ENCODE data around the gene RNF213. TPM values are rescaled to one million over a fixed set of nuclear protein-coding genes. Genes with fewer than 3 reads are reported as not detected.

The RNF213 gene
- total and polyA plus RNA-seq, 2 of the 8 experiments (the other 6 are each of a cell fraction or from before 2014, with no cell fraction given) = 33.8 to 62.8 TPM

DNA sequence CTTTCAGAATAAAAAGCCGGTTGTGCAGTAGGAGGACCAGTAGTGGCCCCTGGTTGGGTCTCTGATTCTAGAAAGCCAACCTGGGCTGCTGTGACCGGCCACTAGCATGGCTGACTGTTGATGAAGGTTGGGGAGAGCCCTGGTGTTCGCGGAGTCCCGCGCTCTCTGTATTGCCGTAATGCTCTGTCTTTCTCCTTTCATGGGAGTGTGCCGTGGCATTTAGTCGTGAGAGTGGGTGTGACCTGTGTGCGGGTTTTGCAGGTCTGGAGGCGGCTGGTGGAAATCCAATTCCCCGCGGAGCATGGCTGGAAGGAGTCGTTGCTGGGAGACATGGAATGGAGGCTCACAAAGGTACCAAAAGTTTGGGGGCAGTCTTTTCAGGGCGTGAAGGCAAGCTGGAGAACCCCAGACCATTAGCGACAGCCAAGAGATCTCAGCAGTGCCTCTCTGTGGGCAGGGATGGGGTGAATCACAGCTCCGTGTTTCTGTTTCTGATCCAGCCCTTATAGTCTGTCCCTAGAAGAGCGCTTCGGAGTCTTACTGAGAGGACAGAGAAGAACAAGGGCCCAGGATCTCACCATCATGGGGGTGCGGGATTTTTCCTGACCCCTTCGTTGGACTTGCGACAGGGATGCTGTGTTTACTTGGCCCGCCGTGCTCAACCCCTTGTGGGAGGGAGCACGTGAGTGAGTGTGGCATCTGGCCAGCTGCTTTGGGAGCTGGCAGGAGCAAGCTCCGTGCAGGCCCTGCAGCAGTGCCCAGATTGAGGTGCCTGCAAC, 56.5 kb downstream of the RNF213 start:
- Histone ChIP-seq H3K9me3 (ENCODE audit: insufficient read depth in 2 of 2, low read depth in 1 of 2, low read length in 1 of 2) (peaks cover 9% of the 10 kb centered on the region in 2 experiments; a peak in 2 of 4 replicates), H3K14ac (ENCODE audit: insufficient read length) (no peak overlapping the region), H2AFZ (ENCODE audit: low read length) (no peak overlapping the region), H4K20me1 (replicated peaks in 1 of 2; ENCODE audit: control insufficient read depth in 1 of 2, insufficient read depth in 2 of 2, low read length in 2 of 2) (peaks cover 0 to 2% of the 10 kb centered on the region in 2 experiments), H2BK120ac (replicated peaks; ENCODE audit: low read depth, low read length) (no peak overlapping the region), H2BK15ac (ENCODE audit: low read length) (no peak overlapping the region), H3K23me2 (ENCODE audit: low read depth, low read length) (peaks cover 10% of the 10 kb centered on the region; the same call in 1 of the 2 replicates), H2BK5ac (ENCODE audit: low read depth, low read length) (no peak overlapping the region), H2BK20ac (ENCODE audit: low read length) (no peak overlapping the region), H3K56ac (replicated peaks; ENCODE audit: insufficient read length, low read depth, low read length) (no peak overlapping the region), H2AK5ac (ENCODE audit: low read depth, low read length) (no peak overlapping the region), H3K27ac (ENCODE audit: low read depth, low read length) (no peak overlapping the region), H3K23ac (ENCODE audit: insufficient read length) (no peak overlapping the region), H3K79me2 (ENCODE audit: control insufficient read depth in 1 of 2, insufficient read depth in 2 of 2, low read length in 2 of 2) (no peaks in the 10 kb centered on the region), H3K79me1 (ENCODE audit: low read depth, low read length) (no peaks in the 10 kb centered on the region), H2BK12ac (ENCODE audit: low read depth, low read length) (no peak overlapping the region), H4K5ac (ENCODE audit: insufficient read length, low read depth, low read length) (no peak overlapping the region), H3K27me3 (replicated peaks in 1 of 4; ENCODE audit: control insufficient read depth in 3 of 4, extremely low read depth in 1 of 4, insufficient read depth in 3 of 4, low read length in 3 of 4) (no peaks in the 10 kb centered on the region), H4K8ac (ENCODE audit: extremely low read depth, insufficient read depth, low read length) (no peak overlapping the region), H3K36me3 (ENCODE audit: control insufficient read depth in 2 of 4, insufficient read depth in 4 of 4, low read length in 3 of 4) (peaks cover 2 to 45% (median 24%) of the 10 kb centered on the region in 4 experiments), H3K4ac (replicated peaks; ENCODE audit: insufficient read length, low read depth, low read length) (no peak overlapping the region), H3K9ac (replicated peaks in 1 of 4; ENCODE audit: extremely low read depth in 1 of 4, low read depth in 3 of 4, low read length in 3 of 4) (no peak overlapping the region), H3K18ac (ENCODE audit: extremely low read depth, low read length) (no peak overlapping the region), H3K4me2 (ENCODE audit: insufficient read depth in 1 of 2, low read depth in 2 of 2, low read length in 2 of 2) (no peak overlapping the region), H3K4me3 (ENCODE audit: extremely low read depth in 1 of 4, insufficient read depth in 2 of 4, low read depth in 3 of 4, low read length in 4 of 4) (no peak overlapping the region), H3K4me1 (replicated peaks in 1 of 4; ENCODE audit: control insufficient read depth in 3 of 4, insufficient read depth in 4 of 4, low read length in 3 of 4) (no peaks in the 10 kb centered on the region), H4K91ac (replicated peaks; ENCODE audit: insufficient read length, low read length) (no peak overlapping the region)
- POLR2A ChIA-PET (ENCODE audit: partially characterized antibody) = interaction anchor here (1.0 kb wide), 1 partner anchor 9 kb away, joined by 3 read pairs; no protein-coding TSS in a partner anchor
- WGBS, 2 experiments (ENCODE audit: extremely low coverage in 1 of 2, insufficient coverage in 1 of 2, insufficient read length in 1 of 2, insufficient replicate concordance in 2 of 2, low coverage in 1 of 2, low lambda C conversion rate in 2 of 2, missing lambda C conversion rate in 1 of 2) = 95% methylated on average over 26 of the region's 26 CpGs; no CpG with 5 or more reads in 1 of the 2 experiments
- FAIRE-seq = no peak
- CTCF ChIA-PET (ENCODE audit: partially characterized antibody) = interaction anchor here (1.1 kb wide), 1 partner anchor 45 kb away, joined by 3 read pairs; no protein-coding TSS in a partner anchor
- no peak for DNase-seq (ENCODE audit: low read depth in 1 of 2, low spot score in 2 of 2)
- TF ChIP-seq BRCA1 (IDR thresholded peaks at IDR 0.05; ENCODE audit: low read depth, low read length) (no peak), SP2 (IDR thresholded peaks at IDR 0.05; ENCODE audit: low read length) (no peak), HDAC2 (IDR thresholded peaks at IDR 0.05; ENCODE audit: borderline replicate concordance in 1 of 2, low read depth in 2 of 2, low read length in 2 of 2) (no peak), EP300 (IDR thresholded peaks at IDR 0.05; ENCODE audit: borderline replicate concordance in 1 of 2, low read depth in 2 of 2, low read length in 2 of 2) (no peak), CREB1 (IDR thresholded peaks at IDR 0.05) (no peak), SUZ12 (IDR thresholded peaks at IDR 0.05; ENCODE audit: low read length) (no peak), BACH1 (IDR thresholded peaks at IDR 0.05; ENCODE audit: low read length) (no peak), YY1 (IDR thresholded peaks at IDR 0.05; ENCODE audit: low read depth, low read length) (no peak), TEAD4 (IDR thresholded peaks at IDR 0.05; ENCODE audit: low read depth, low read length) (no peak)
- TF ChIP-seq, protein P1, sequence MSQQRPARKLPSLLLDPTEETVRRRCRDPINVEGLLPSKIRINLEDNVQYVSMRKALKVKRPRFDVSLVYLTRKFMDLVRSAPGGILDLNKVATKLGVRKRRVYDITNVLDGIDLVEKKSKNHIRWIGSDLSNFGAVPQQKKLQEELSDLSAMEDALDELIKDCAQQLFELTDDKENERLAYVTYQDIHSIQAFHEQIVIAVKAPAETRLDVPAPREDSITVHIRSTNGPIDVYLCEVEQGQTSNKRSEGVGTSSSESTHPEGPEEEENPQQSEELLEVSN (IDR thresholded peaks at IDR 0.05) = no peak
- TF ChIP-seq, protein P2, sequence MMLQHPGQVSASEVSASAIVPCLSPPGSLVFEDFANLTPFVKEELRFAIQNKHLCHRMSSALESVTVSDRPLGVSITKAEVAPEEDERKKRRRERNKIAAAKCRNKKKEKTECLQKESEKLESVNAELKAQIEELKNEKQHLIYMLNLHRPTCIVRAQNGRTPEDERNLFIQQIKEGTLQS (IDR thresholded peaks at IDR 0.05; ENCODE audit: insufficient read depth, low read depth, low read length) = no peak

Data from H1 (cell line).